HG03354 (cell line): Measurements from ENCODE around the gene AMPH.
"Not testable (repeated sequence)": the region's sequence is repeated elsewhere in the genome, so short reads cannot be mapped to it uniquely, and the experiment has no call there.

Experiments
- ATAC-seq: cut with Tn5 transposase; IDR thresholded peaks from one replicate; pipeline ENCODE4 v1.9.1; 2021; ENCODE audit warnings: mild to moderate bottlenecking; ENCODE audit not compliant: unreplicated experiment, poor library complexity, severe bottlenecking

The AMPH gene

DNA sequence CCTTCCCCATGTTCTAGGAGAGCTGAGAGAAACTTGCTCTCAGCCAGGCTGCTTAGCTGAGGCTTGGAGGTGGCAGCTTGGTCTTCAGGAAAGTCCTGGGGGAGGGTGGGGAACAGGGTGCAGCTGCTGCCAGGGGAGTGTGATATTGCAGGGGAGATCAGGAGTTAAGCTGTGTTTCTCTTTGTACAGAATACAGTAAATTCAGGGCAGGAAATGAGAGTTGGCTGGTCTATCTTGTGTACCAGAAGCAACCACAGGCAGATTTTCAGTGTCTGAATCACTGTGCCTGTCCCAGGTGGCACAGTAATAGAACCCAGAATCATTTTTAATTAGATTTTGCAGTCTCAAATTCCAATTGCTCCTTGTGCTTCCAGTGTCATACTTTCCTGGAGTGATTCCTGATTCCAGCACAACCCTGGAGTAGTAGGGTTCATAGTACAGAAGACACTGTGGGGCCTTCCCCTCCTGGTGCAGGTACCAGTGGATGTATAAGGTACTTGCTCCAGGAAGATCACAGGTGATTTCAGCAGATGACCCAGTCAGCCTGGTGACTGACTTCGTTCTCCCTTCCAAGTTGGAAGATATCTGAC lies 263.8 kb downstream of the AMPH start:
- ATAC-seq: peak; percentile 63

DNA sequence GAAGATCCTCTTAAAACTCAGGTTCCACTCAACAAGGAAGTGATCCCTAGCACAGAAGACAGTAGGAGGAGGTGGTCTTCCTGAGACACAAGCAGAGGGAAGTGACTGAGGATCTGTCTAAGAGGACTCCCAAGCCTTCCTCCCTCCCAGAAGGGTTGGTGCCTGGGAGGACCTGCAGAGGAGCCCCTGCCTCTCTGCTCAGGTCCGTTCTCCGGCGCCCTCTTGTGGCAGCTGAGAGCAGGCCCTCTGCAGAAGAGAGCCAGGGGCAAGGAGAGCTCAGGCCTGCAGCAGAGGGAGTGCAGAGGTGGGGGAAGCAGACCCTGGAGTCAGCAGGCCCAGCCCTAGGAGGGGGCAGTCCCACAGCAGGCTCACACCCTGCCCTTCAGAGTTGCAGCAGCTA lies 267.8 kb downstream of the AMPH start:
- ATAC-seq: peak; percentile 35

DNA sequence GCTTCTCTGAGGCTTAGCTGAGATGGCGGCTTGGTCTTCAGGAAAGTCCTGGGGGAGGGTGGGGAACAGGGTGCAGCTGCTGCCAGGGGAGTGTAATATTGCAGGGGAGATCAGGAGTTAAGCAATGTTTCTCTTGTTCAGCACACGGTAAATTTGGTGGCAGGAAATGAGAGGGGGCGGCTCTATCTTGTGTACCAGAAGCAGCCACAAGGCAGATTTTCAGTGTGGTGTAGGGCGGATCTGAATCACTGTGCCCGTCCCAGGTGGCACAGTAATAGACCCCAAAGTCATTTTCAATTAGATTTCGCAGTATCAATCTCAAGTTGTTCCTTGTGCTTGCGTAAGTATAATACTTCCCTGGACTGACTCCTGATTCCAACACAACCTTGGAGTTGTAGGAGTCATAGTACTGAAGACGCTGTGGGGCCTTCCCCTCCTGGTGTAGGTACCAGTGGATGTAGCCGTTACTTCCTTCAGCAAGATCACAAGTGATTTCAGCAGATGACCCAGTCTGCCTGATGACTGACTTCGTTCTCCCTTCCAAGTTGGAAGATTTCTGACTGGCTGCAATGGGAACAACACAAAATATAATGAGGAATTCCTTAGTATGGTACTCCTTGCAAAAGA lies 268.4 kb downstream of the AMPH start:
- ATAC-seq: peak; percentile 59

DNA sequence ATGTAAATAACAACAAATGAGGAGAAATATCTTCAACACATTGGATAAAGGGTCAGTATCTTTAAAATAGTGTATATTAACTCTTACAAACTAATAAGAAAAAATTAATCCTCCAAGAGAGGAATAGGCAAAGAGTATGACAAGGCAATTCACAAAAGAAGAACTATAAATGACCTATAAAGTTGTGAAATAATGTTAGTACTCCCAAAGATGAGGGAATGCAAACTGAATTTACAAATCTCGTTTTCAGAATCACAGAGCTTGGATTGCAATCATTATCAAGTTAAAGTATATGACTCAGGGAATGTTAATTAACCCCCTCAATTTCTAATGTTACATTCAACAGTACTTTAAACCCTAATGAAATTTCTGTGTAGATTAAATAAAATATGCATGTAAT lies 270.4 kb downstream of the AMPH start:
- no peak for ATAC-seq

- peak; percentile 71 for ATAC-seq
These were observed 272.0 kb downstream of the AMPH start for GRCh38 chr7:38359071-38359601.

DNA sequence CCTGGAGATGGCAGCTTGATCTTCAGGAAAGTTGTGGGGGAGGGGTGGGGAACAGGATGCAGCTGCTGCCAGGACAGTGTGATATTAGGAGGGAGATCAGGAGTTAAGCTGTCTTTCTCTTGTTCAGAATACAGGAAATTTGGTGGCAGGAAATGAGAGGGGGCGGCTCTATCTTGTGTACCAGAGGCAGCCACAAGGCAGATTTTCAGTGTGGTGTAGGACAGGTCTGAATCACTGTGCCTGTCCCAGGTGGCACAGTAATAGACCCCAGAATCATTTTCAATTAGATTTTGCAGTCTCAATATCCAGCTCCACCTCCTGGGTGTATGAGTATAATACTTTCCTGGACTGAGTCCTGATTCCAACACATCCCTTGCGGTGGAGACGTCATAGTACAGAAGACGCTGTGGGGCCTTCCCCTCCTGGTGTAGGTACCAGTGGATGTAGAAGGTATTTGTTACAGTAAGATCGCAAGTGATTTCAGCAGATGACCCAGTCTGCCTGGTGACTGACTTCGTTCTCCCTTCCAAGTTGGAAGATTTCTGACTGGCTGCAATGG lies 272.8 kb downstream of the AMPH start:
- ATAC-seq: peak; percentile 37

DNA sequence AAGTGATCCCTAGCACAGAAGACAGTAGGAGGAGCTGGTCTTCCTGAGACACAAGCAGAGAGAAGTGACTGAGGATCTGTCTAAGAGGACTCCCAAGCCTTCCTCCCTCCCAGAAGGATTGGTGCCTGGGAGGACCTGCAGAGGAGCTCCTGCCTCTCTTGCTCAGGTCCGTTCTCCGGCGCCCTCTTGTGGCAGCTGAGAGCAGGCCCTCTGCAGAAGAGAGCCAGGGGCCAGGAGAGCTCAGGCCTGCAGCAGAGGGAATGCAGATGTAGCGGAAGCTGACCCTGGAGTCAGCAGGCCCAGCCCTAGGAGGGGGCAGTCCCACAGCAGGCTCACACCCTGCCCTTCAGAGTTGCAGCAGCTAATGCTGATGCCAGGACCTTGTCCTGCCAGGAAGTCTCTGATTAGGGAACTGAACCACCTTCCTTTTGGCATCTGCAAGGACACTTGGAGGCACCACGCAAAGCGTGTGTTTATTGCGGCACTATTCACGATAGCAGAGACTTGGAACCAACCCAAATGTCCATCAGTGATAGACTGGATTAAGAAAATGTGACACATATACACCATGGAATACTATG lies 276.8 kb downstream of the AMPH start:
- not testable (repeated sequence) for ATAC-seq

DNA sequence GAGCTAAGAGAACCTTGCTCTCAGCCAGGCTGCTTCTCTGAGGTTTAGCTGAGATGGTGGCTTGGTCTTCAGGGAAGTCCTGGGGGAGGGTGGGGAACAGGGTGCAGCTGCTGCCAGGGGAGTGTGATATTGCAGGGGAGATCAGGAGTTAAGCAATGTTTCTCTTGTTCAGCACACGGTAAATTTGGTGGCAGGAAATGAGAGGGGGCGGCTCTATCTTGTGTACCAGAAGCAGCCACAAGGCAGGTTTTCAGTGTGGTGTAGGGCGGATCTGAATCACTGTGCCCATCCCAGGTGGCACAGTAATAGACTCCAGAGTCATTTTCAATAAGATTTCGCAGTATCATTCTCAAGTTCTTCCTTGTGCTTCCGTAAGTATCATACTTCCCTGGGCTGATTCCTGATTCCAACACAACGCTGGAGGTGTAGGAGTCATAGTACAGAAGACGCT lies 277.7 kb downstream of the AMPH start:
- peak; percentile 46 for ATAC-seq

DNA sequence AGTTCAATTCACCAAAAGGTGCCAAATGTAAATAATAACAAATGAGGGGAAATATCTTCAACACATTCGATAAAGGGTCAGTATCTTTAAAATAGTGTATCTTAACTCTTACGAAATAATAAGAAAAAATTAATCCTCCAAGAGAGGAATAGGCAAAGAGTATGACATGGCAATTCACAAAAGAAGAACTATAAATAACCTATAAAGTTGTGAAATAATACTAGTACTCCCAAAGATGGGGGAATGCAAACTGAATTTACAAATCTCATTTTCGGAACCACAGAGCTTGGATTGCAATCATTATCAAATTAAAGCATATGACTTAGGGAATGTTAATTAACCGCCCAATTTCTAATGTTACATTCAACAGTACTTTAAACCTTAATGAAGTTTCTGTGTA lies 279.6 kb downstream of the AMPH start:
- no peak for ATAC-seq

GRCh38 chr7:38350777-38351176 lies 280.4 kb downstream of the AMPH start:
- ATAC-seq: not testable (repeated sequence)

DNA sequence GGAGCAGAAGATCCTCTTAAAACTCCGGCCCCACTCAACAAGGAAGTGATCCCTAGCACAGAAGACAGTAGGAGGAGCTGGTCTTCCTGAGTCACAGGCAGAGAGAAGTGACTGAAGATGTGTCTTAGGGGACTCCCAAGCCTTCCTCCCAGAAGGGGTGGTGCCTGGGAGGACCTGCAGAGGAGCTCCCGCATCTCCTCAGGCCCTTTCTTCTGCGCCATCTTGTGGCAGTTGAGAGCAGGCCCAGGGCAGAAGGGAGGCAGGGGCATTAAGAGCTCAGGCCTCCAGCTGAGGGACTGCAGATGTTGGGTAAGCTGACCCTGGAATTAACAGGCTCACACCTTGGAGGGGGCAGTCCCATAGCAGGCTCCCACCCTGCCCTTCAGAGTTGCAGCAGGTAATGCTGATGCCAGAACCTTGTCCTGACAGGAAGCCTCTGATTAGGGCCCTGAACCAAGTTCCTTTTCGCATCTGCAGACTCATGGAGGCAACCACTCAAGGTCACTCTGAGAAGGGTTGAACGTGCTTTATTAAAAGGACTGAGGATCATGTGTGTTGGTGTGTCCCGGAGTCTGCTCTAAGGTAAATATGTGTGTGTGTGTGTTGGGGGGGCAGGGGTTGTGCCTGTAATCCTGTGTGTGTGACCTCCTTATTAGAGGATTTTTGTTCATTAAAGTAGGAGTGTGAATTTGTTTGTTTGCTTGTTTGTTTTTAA lies 281.1 kb downstream of the AMPH start:
- peak; percentile 65 for ATAC-seq

DNA sequence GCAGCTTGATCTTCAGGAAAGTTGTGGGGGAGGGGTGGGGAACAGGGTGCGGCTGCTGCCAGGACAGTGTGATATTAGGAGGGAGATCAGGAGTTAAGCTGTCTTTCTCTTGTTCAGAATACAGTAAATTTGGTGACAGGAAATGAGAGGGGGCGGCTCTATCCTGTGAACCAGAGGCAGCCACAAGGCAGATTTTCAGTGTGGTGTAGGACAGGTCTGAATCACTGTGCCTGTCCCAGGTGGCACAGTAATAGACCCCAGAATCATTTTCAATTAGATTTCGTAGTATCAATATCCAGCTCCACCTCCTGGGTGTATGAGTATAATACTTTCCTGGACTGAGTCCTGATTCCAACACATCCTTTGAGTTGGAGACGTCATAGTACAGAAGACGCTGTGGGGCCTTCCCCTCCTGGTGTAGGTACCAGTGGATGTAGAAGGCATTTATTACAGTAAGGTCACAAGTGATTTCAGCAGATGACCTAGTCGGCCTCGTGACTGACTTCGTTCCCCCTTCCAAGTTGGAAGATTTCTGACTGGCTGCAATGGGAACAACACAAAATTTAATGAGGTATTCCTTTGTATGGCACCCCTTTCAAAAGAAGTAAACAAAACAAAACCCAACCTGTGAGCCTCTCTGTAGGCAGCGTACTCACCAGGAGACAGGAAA lies 281.9 kb downstream of the AMPH start:
- ATAC-seq: peak; percentile 46

GRCh38 chr7:38345299-38346172 lies 285.6 kb downstream of the AMPH start:
- ATAC-seq: peak; percentile 63

- peak; percentile 56 for ATAC-seq
These were observed 286.4 kb downstream of the AMPH start for GRCh38 chr7:38344741-38345140.

- ATAC-seq: not testable (repeated sequence)
These were observed 289.0 kb downstream of the AMPH start for GRCh38 chr7:38342135-38342534.

- ATAC-seq: not testable (repeated sequence)
These were observed 289.9 kb downstream of the AMPH start for GRCh38 chr7:38341172-38341705.

DNA sequence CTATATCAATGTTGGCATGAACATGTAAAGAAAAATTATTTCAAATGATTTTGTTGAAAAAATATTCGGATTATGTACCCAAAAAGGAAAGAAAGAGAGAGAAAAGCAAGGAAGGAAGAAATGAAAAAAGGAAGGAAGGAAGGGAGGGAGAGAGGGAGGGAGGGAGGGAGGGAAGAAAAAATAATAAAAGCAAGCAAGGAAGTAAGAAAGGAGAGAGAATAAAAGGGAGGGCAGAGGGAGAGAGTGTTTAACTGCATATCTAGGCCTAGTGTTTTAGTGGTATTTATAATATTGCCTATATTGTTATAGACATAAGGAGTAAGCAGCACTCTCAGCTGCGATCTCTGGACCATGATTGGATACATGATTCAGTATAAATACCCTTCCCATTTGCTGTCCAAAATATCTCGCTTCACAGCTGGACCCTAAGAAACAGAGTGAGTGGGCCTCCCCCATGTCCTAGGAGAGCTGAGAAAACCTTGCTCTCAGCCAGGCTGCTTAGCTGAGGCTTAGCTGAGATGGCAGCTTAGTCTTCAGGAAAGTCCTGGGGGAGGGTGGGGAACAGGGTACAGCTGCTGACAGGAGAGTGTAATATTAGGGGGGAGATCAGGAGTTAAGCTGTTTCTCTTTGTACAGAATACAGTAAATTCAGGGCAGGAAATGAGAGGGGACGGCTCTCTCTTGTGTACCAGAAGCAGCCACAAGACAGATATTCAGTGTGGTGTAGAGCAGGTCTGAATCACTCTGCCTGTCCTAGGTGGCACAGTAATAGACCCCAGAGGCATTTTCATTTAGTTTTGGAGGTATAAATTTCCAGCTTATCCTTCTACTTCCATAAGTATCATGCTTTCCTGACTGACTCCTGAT lies 291.0 kb downstream of the AMPH start:
- ATAC-seq: no peak

DNA sequence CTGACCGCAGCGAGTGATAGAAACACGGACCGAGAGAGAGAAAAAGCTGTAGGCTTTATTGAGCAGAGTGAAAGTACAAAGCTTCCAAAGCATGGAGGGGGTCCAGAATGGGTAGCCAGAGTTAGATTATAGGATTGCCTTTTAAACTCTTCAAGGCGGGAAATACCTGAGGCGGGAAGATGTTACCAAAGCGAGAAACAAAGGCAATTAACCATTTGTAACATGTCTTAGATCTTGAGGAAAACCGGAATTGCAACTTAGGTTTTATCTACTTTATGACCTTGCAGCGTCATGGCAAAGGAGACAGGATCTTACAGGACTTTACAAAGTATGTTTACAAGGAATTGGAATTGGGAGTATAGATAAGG lies 295.0 kb downstream of the AMPH start:
- not testable (repeated sequence) for ATAC-seq
